Muscle layer of colon (tissue), 2 donors: ENCODE data around the gene SFT2D2.
"Not testable (repeated sequence)": the region's sequence is repeated elsewhere in the genome, so short reads cannot be mapped to it uniquely, and the experiment has no call there.

Experiments used
- H3K27ac ChIP-seq: one replicate; pipeline ENCODE4 v1.7.0; 2013; ENCODE audit warnings: low read depth, mild to moderate bottlenecking, low read length, moderate library complexity
- H3K27me3 ChIP-seq, 2 donors: one replicate each; pipeline ENCODE4 v1.7.0; 2013; ENCODE audit warnings: low read length in 2 of 2, mild to moderate bottlenecking in 2 of 2; ENCODE audit not compliant: insufficient read depth in 2 of 2, control insufficient read depth in 1 of 2
- H3K36me3 ChIP-seq: one replicate; pipeline ENCODE4 v1.7.0; 2013; ENCODE audit warnings: mild to moderate bottlenecking, low read length; ENCODE audit not compliant: insufficient read depth
- H3K4me1 ChIP-seq: one replicate; pipeline ENCODE4 v1.7.0; 2013; ENCODE audit warnings: mild to moderate bottlenecking, low read length; ENCODE audit not compliant: insufficient read depth
- H3K4me3 ChIP-seq, 2 donors: one replicate each; pipeline ENCODE4 v1.7.0; 2013; ENCODE audit warnings: low read length in 2 of 2, low read depth in 1 of 2, mild to moderate bottlenecking in 1 of 2, moderate library complexity in 1 of 2
- H3K9ac ChIP-seq: one replicate; pipeline ENCODE4 v1.7.0; 2013; ENCODE audit warnings: low read length
- H3K9me3 ChIP-seq: one replicate; pipeline ENCODE4 v1.7.0; 2013; ENCODE audit warnings: mild to moderate bottlenecking, low read length
- donor health status: abdominal sarcoma.
- donor health status: Adenocarcinoma of cecum.

Gene SFT2D2

DNA sequence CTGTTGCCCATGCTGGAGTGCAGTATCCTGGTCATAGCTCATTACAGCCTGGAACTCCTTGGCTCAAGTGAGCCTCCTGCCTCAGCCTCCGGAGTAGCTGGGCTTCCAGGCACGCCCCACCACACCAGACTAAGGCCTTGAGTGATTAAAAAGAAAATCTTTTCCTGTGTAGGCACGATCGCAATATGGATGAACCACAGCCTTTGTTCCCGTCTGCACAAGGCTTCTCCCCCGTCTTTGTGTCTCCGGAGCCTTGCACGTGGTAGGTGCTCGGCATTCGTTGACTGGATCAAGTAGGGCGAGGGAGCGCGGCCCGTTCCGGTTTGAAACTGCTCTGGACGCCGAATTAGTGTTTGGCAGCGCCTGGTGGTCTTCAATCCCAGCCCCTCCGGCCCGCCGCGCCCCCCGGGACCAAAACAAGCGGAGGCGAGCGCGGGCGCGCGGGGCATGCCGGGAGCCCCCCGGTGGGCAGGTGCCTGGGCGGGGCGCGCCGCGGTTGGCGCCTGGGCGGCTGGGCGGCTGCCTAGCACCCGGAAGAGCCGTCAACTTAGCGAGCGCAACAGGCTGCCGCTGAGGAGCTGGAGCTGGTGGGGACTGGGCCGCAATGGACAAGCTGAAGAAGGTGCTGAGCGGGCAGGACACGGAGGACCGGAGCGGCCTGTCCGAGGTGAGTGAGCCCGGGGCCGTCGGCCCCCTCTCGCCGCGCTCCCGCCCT is at the start of gene SFT2D2:
SFT2D2 (plus strand) TSS at position 529 of the 715 bp plus-strand sequence; CDS start at position 605, 76 bp downstream.
- Histone ChIP-seq H3K27me3 (no peaks in the 10 kb centered on the region), H3K36me3 (no peaks in the 10 kb centered on the region), H3K9me3 (no peaks in the 10 kb centered on the region), H3K9ac (peak within 1 kb of the TSS; percentile 73), H3K4me3 (peak within 1 kb of the TSS; percentile 78 to 88), H3K4me1 (peaks cover 35% of the 10 kb centered on the region), H3K27ac (peak within 1 kb of the TSS; percentile 89)

DNA sequence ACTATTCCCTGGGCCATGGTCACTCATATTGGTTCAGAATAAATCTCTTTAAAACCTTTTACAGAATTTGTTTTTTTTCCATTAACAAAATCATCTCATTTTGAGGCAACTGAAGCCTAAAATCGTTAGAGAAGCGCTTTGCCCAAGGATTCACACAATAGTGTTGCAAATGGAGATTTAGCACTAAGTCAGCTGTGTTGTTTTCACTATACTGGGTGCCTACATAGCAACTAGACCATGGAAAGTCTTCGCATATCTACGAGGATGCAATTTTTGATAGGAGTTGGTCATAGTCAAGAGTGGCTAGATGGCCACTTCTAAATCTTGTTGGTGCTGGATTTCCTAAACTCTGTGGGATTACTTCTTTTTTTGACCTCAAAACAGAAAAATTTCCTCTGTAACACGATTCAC is 47.6 kb upstream of the SFT2D2 start:
- peak overlapping the region; percentile 83 for H3K27ac ChIP-seq
- H3K36me3 ChIP-seq: no peaks in the 10 kb centered on the region
- peaks cover 9% of the 10 kb centered on the region for H3K4me1 ChIP-seq
- no peaks in the 10 kb centered on the region for H3K27me3 ChIP-seq
- H3K9me3 ChIP-seq: no peaks in the 10 kb centered on the region
- H3K9ac ChIP-seq: no peak overlapping the region
- H3K4me3 ChIP-seq: peak overlapping the region in 1 of 2 donors; percentile 97

DNA sequence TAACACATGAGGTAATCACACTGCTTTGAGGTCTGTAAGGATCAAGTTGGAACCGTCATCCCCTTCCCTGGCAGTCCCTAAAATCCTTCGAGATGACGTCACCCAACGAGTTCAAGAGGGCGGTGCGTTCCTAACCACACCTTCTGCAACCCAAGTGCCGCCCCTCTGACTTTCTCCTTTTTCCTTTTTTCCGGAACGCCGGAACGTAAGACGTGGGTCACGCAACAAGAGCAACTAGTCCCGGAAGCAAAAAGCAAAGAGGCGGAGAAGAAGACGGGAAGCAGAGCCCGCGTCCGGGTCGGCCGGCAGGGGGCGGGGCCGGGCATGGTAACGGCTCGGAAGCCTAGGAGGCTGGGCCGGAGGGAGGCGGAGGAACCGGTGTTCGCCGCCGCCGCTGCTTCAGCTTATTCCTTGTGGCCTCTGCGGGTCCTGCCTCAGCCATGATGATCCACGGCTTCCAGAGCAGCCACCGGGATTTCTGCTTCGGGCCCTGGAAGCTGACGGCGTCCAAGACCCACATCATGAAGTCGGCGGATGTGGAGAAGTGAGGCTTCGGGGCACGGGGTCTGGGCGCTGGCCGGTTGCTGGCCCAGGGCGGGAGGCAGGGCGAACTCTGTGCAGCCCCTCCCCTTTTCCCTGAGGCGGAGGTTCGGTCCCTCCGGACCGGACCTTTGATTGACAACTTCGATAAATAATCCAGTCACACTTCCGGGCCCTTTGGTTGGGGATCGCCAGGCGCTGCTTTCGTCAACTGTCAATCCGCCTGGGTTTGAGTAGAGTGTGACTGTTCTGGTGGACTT is 47.0 kb upstream of the SFT2D2 start, which contains the start of gene TIPRL:
TIPRL (plus strand) TSS at position 325 of the 800 bp plus-strand sequence; CDS start at position 441, 116 bp downstream.
- peaks cover 9% of the 10 kb centered on the region for H3K4me1 ChIP-seq
- H3K9me3 ChIP-seq: no peaks in the 10 kb centered on the region
- H3K9ac ChIP-seq: peak within 1 kb of the TSS; percentile 91
- H3K4me3 ChIP-seq: peak within 1 kb of the TSS; percentile 85 to 97
- H3K27me3 ChIP-seq: no peaks in the 10 kb centered on the region
- no peaks in the 10 kb centered on the region for H3K36me3 ChIP-seq
- peak within 1 kb of the TSS; percentile 83 for H3K27ac ChIP-seq

DNA sequence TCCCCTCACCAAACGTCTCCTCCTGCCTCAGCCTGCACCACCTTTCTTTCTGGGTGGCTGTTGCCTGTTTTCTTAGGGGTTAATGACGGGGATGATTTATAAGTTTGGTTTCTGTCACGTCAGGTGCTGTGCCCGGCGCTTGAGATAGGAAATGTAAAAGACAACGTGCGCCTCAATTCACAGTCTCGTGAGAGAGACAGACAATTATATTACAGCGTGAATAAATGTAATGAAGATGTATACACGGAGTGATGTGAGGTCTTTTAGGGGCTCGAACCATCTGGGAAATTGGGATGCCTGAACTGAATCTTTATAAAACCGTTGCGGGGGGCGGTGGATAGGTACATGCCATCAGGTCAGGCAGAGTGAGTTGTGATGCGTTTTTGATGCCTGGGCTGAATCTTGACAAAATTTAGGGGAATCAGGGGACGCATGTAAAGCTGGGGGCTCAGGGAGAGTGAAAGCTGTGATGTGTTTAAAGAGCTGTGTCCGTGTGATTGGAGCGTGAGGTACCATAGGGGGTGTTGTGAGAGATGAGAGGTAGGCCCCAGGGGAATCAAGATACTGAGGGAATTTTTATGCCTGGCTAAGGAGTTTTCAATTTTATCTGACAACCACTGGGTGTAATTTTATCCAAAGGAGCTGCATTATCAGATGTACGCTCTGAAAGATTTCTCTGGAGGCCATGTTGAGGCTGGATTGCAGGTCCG is 46.2 kb upstream of the SFT2D2 start:
- Histone ChIP-seq H3K4me1 (peaks cover 9% of the 10 kb centered on the region), H3K36me3 (no peaks in the 10 kb centered on the region), H3K4me3 (peak overlapping the region; percentile 85 to 97), H3K9ac (peak overlapping the region; percentile 91), H3K27me3 (no peaks in the 10 kb centered on the region), H3K27ac (peak overlapping the region; percentile 83), H3K9me3 (no peaks in the 10 kb centered on the region)

DNA sequence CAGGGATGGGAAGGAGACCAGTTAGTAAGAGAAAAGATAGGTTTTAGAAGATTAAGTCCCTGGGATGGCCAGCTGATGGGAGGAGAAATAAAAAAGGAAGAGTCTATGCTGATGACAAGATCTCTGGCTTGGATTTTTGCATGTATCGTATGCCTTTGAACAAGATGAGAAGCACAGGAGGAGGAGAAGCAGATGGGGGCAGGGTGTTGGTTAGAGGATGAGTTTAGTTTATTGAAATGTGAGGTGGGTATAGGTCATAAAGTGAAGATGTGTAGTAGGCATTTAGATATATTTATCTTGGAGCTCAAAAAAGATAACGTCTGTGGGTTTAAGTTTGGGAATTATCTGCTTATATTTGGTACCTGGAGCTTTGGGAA is 45.7 kb upstream of the SFT2D2 start:
- Histone ChIP-seq H3K36me3 (no peaks in the 10 kb centered on the region), H3K27me3 (no peaks in the 10 kb centered on the region), H3K9me3 (no peaks in the 10 kb centered on the region), H3K4me1 (peaks cover 9% of the 10 kb centered on the region), H3K9ac (peak overlapping the region; percentile 91), H3K27ac (peak overlapping the region; percentile 83), H3K4me3 (peak overlapping the region; percentile 85 to 97)

DNA sequence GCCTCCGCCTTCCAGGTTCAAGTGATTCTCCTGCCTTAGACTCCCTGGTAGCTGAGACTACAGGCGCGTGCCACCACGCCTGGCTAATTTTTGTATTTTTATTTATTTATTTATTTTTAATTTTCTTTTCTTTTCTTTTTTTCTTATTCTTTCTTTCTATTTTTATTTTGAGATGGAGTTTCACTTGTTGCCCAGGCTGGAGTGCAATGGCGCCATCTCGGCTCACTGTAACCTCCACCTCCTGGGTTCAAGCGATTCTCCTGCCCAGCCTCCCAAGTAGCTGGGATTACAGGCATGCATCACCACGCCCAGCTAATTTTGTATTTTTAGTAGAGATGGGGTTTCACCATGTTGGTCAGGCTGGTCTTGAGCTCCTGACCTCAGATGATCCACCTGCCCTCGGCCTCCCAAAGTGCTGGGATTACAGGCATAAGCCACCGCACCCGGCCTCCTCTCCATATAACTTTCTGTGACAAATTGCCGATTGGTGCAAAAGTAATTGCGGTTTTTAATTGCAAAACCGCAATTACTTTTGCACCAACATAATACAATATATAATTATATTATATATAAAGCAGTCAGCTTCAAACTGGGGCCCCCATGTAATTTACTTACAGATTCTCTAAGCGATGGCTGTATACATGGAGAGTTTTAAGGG is 44.6 kb upstream of the SFT2D2 start:
- not testable (repeated sequence) for H3K9me3 ChIP-seq, H3K27me3 ChIP-seq, H3K9ac ChIP-seq, H3K27ac ChIP-seq, H3K36me3 ChIP-seq, H3K4me3 ChIP-seq, H3K4me1 ChIP-seq

DNA sequence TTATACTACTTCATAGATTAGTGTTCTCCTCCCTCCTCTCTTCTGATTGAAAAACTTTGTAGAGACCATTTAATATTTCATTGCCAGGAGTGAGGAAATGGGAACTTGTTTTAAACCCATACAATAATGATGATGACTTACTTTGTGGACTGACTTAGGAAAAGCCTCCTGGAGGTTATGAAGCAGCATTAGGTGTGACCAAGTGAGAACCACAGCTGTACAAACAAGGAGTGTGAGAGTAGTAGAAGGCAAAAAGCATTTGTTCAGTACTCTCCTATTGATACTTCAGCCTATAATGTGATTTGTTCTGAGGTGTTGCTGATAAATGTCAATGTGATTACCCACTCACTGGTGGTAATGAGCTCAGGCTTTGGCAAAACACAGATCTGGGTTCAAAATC is 38.6 kb upstream of the SFT2D2 start:
- Histone ChIP-seq H3K4me1 (no peaks in the 10 kb centered on the region), H3K36me3 (peaks cover 7% of the 10 kb centered on the region), H3K9me3 (no peaks in the 10 kb centered on the region), H3K9ac (no peak overlapping the region), H3K27ac (no peak overlapping the region), H3K27me3 (no peaks in the 10 kb centered on the region), H3K4me3 (no peak overlapping the region)

DNA sequence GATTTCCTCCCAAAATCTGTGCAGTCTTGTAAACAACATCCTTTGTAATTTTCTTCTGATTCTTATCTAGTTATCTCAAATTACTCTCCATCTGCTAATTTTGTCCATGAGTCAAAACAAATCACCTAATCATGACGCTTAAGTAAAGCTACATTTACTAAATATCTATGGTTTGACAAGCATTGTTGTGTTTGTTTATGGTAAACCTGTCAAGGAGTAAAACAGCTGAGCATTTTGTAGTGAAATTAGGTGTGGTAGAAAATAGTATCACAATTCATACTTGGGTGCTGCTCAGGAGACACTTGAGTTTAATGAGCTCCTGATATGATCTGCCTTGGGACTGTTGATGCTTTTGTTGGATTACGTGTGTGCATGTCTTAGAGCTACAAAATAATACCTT is 35.4 kb upstream of the SFT2D2 start:
- Histone ChIP-seq H3K36me3 (peaks cover 15% of the 10 kb centered on the region), H3K9ac (no peak overlapping the region), H3K4me3 (no peak overlapping the region), H3K9me3 (no peaks in the 10 kb centered on the region), H3K27me3 (no peaks in the 10 kb centered on the region), H3K4me1 (no peaks in the 10 kb centered on the region), H3K27ac (no peak overlapping the region)

DNA sequence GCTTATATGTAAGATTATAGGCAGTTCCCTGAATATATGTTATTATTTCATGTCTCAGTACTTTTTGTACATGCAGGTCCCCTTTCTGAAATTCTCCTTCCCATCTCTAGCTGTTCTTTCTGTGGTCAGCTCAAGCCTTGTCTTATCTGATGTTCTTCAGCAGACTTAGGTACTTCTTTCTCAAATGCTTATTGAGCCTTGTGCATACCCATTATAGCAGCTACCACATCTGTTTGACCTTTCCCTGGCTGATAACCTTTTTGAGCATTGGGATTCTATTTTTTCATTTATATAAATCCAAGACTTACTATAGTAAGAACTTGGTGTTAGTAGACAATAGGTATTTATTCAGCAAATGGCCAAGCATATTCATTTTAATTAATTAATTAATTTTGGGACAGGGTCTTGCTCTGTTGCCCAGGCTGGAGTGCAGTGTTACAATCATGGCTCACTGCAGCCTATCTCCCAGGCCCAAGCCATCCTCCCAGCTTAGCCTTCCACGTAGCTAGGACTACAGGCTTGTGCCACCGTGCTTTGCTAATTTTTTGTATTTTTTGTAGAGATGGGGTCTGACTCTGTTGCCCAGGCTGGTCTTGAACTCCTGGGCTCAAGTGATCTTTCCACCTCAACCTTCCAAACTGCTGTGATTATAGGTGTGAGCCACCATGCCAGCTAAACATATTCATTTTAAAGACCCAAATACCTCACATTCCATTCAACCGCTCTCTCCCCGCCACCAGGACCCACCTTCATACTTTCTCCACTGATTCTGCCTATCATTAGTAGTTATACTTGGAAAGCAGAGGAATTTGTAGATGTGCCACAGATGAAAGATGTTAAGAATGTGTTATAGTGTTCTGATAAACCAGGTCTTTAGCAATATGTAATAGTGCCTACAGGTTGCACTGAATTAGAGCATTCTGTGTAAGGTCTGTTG is 30.3 kb upstream of the SFT2D2 start:
- Histone ChIP-seq H3K4me3 (no peak overlapping the region), H3K27ac (no peak overlapping the region), H3K9ac (no peak overlapping the region), H3K36me3 (peaks cover 41% of the 10 kb centered on the region), H3K4me1 (no peaks in the 10 kb centered on the region), H3K27me3 (no peaks in the 10 kb centered on the region), H3K9me3 (no peaks in the 10 kb centered on the region)

DNA sequence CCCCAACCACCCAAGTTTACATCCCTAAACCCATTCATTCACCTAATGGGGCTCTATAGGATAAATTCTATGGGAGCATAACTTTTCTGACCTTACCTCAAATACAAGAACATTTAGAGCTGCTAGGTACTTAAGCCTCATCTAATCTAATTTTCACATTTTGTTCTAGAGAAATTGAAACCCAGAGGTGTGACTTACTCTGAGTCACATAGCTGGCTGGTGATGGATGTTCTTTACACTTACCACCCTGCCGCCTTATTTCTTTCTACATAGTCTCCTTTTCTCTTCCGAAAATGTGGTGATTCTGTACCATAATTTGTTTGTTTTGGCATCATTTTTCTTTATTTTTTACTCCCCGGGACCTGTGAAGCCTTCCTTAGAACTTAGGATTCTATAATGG is 26.7 kb upstream of the SFT2D2 start:
- Histone ChIP-seq H3K4me1 (no peaks in the 10 kb centered on the region), H3K27me3 (no peaks in the 10 kb centered on the region), H3K36me3 (peaks cover 38% of the 10 kb centered on the region), H3K27ac (no peak overlapping the region), H3K4me3 (no peak overlapping the region), H3K9me3 (no peaks in the 10 kb centered on the region), H3K9ac (no peak overlapping the region)
